ENCODE measurements around the gene GPR63. TPM values are rescaled to one million over a fixed set of nuclear protein-coding genes. Genes with fewer than 3 reads are reported as not detected.
A peak's percentile ranks its signal among the peaks of the same experiment; 100 is the strongest.

The GPR63 gene
- total RNA-seq, 1 donor from 2014 or later = 18.2 TPM

DNA sequence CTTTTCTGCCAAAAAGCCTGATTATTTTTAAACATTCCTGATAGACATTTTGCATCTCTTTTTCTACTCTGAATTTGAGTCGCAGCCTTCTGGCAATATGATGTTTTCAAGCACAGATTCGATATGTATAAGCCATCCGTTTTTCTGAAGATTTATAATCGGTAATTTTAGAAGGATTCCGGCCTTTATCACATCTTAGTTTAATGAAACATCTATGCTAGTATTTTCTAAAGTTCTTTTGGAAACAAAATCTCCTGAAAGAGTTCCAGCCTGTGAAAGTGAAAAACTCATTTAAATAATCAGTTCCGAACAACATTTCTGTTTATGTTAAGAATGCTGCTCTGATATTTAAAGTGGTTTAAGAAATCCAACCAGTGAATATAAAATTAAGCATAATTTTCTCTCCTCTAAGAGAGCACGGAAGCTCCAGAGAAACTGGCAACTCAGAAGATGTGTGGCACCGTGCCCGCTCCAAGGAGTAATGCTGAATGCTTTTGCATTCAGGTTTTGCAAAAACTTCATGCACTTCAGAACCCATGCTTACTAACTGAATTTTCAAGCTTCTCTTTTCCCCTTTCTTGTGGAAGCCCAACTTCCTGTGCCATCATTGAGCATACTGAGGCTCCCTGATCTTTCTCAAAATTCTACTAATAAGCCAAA, 39.7 kb upstream of the GPR63 start:
- Histone ChIP-seq H3K36me3 (no peaks in the 10 kb centered on the region), H3K4me3 (no peak overlapping the region), H3F3A (ENCODE audit: low read depth) (no peaks in the 10 kb centered on the region), H3K27me3 (no peaks in the 10 kb centered on the region), H4K20me1 (ENCODE audit: low read depth) (no peaks in the 10 kb centered on the region), H3K4me2 (no peak overlapping the region), H3K27ac (no peak overlapping the region), H3K79me2 (ENCODE audit: low read depth) (no peaks in the 10 kb centered on the region), H3K4me1 (no peaks in the 10 kb centered on the region), H3K9me3 (ENCODE audit: low read depth) (no peaks in the 10 kb centered on the region), H2AFZ (replicated peaks) (no peak overlapping the region), H3K9ac (no peak overlapping the region)
- Mint-ChIP-seq H3K36me3 (no peaks in the 10 kb centered on the region), H3K27ac (no peak overlapping the region), H3K27me3 (ENCODE audit: insufficient read depth, low read depth) (no peaks in the 10 kb centered on the region), H3K9me3 (no peaks in the 10 kb centered on the region), H3K4me3 (no peak overlapping the region), H3K4me1 (peaks cover 3% of the 10 kb centered on the region)
- DNase-seq (ENCODE audit: low spot score) = no peak
- TF ChIP-seq EZH2phosphoT487 (IDR thresholded peaks at IDR 0.05) (no peak), EZH2 (IDR thresholded peaks at IDR 0.05) (no peak)
- TF ChIP-seq, protein P1, sequence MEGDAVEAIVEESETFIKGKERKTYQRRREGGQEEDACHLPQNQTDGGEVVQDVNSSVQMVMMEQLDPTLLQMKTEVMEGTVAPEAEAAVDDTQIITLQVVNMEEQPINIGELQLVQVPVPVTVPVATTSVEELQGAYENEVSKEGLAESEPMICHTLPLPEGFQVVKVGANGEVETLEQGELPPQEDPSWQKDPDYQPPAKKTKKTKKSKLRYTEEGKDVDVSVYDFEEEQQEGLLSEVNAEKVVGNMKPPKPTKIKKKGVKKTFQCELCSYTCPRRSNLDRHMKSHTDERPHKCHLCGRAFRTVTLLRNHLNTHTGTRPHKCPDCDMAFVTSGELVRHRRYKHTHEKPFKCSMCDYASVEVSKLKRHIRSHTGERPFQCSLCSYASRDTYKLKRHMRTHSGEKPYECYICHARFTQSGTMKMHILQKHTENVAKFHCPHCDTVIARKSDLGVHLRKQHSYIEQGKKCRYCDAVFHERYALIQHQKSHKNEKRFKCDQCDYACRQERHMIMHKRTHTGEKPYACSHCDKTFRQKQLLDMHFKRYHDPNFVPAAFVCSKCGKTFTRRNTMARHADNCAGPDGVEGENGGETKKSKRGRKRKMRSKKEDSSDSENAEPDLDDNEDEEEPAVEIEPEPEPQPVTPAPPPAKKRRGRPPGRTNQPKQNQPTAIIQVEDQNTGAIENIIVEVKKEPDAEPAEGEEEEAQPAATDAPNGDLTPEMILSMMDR (IDR thresholded peaks at IDR 0.05) = no peak

DNA sequence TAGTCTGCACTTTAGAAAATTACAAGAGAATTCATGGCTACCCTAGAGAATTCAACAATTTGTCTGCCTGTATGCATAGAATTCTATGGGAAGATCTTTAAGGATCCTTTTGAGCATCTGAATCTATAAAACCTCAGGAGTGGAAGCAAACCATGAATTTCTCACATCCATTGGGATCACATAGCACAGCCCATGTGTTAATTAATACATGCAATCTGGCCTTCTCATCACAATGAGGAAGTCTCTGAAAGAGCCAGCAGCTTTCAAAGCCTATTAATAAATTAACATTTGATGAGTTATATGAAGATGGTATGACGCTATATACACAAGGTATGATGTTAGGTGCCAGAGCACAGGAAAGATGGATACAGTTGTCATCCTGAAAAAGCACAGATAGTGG, 35.7 kb upstream of the GPR63 start:
- Histone ChIP-seq H3F3A (ENCODE audit: low read depth) (no peaks in the 10 kb centered on the region), H4K20me1 (ENCODE audit: low read depth) (no peaks in the 10 kb centered on the region)
- H3K27ac Mint-ChIP-seq = no peak overlapping the region

DNA sequence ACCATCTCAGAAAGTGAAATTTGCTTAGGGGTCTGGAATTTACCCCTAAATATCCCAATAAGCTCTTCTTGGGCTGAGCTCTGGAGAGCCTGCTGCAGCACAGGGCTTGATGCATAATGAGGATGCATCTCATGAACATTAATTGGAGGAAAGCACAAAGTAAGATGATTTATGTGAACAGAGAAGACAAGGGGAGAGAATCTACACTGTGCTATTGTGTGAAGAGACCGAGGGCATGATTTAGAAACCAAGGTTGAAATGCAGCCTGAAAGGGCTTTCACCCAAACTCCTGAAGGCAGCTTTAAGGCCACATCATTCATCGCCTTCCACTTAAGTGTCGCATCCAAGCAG, 27.8 kb upstream of the GPR63 start:
- H2AFZ ChIP-seq (replicated peaks) = peak overlapping the region; percentile 6
- H3K27ac Mint-ChIP-seq = no peak overlapping the region
- H3K4me3 Mint-ChIP-seq = no peak overlapping the region
- H3K9me3 Mint-ChIP-seq = peaks cover 2% of the 10 kb centered on the region
- H3K27me3 ChIP-seq = no peaks in the 10 kb centered on the region
- no peak overlapping the region for H3K4me2 ChIP-seq
- no peaks in the 10 kb centered on the region for H4K20me1 ChIP-seq (ENCODE audit: low read depth)
- peaks cover 5% of the 10 kb centered on the region for H3K27me3 Mint-ChIP-seq (ENCODE audit: insufficient read depth, low read depth)
- H3K9me3 ChIP-seq (ENCODE audit: low read depth) = no peaks in the 10 kb centered on the region
- TF ChIP-seq, protein P1 (IDR thresholded peaks at IDR 0.05) = no peak
- TF ChIP-seq EZH2phosphoT487 (IDR thresholded peaks at IDR 0.05) = no peak
- no peak for TF ChIP-seq EZH2 (IDR thresholded peaks at IDR 0.05)
- H3K9ac ChIP-seq = no peak overlapping the region
- no peaks in the 10 kb centered on the region for H3K36me3 Mint-ChIP-seq
- H3F3A ChIP-seq (ENCODE audit: low read depth) = no peaks in the 10 kb centered on the region
- H3K79me2 ChIP-seq (ENCODE audit: low read depth) = no peaks in the 10 kb centered on the region
- H3K36me3 ChIP-seq = no peaks in the 10 kb centered on the region
- H3K27ac ChIP-seq = no peak overlapping the region
- no peak for DNase-seq (ENCODE audit: low spot score)
- H3K4me1 Mint-ChIP-seq = peaks cover 18% of the 10 kb centered on the region
- H3K4me3 ChIP-seq = no peak overlapping the region
- no peaks in the 10 kb centered on the region for H3K4me1 ChIP-seq

More for the DNA sequence above, 35.7 kb upstream of the GPR63 start:
- H3K4me1 Mint-ChIP-seq = no peaks in the 10 kb centered on the region
- Histone ChIP-seq H2AFZ (replicated peaks) (no peak overlapping the region), H3K9me3 (ENCODE audit: low read depth) (no peaks in the 10 kb centered on the region), H3K4me2 (no peak overlapping the region), H3K4me3 (no peak overlapping the region), H3K4me1 (no peaks in the 10 kb centered on the region), H3K79me2 (ENCODE audit: low read depth) (no peaks in the 10 kb centered on the region), H3K27me3 (no peaks in the 10 kb centered on the region), H3K36me3 (no peaks in the 10 kb centered on the region), H3K27ac (no peak overlapping the region), H3K9ac (no peak overlapping the region)
- TF ChIP-seq, protein P1 (IDR thresholded peaks at IDR 0.05) = no peak
- no peak for TF ChIP-seq EZH2 (IDR thresholded peaks at IDR 0.05)
- TF ChIP-seq EZH2phosphoT487 (IDR thresholded peaks at IDR 0.05) = no peak
- no peak overlapping the region for H3K4me3 Mint-ChIP-seq
- H3K9me3 Mint-ChIP-seq = no peaks in the 10 kb centered on the region
- H3K27me3 Mint-ChIP-seq (ENCODE audit: insufficient read depth, low read depth) = no peaks in the 10 kb centered on the region
- DNase-seq (ENCODE audit: low spot score) = no peak
- H3K36me3 Mint-ChIP-seq = no peaks in the 10 kb centered on the region
